HAP-1 (cell line): ENCODE results near the gene DCLK2.
"Not testable (repeated sequence)": the region's sequence is repeated elsewhere in the genome, so short reads cannot be mapped to it uniquely, and the experiment has no call there.

ENCODE experiments used
- DNase-seq, 2 experiments: peaks; one replicate each; pipeline ENCODE4 v3.0.0-alpha.2; 2016 to 2020; ENCODE audit warnings: low spot score in 2 of 2
- H3K27me3 ChIP-seq: fragments of 250-450 bp; sonication (Bioruptor Pico); 2 replicates; pipeline ENCODE4 v1.5.1; 2020; ENCODE audit warnings: low read depth, mild to moderate bottlenecking, moderate library complexity
- H3K36me3 ChIP-seq: fragments of 250-450 bp; sonication (Bioruptor Pico); replicated peaks from 2 replicates; pipeline ENCODE4 v1.5.1; 2020; ENCODE audit warnings: mild to moderate bottlenecking
- H3K4me1 ChIP-seq: fragments of 250-450 bp; sonication (Bioruptor Pico); 2 replicates; pipeline ENCODE4 v1.5.1; 2020; ENCODE audit warnings: mild to moderate bottlenecking
- H3K4me3 ChIP-seq: fragments of 250-450 bp; sonication (Bioruptor Pico); 2 replicates; pipeline ENCODE4 v1.5.1; 2020; ENCODE audit warnings: mild to moderate bottlenecking, moderate library complexity
- H3K9me3 ChIP-seq: fragments of 250-450 bp; sonication (Bioruptor Pico); 2 replicates; pipeline ENCODE4 v1.5.1; 2020; ENCODE audit warnings: mild to moderate bottlenecking, moderate library complexity
- in situ Hi-C: fragments of 300-500 bp; cut with MboI; formaldehyde crosslinking; loops from 3 replicates; pipeline ENCODE4 v1.14.3; 2020; ENCODE audit warnings: low sequenced_read_pairs, inconsistent platforms, mixed read lengths

The DCLK2 gene

GRCh38 chr4:150192986-150193385 is 114.7 kb downstream of the DCLK2 start:
- no peak for DNase-seq
- in situ Hi-C loops = no loop called here
- H3K27me3 ChIP-seq = no peaks in the 10 kb centered on the region
- H3K36me3 ChIP-seq = no peaks in the 10 kb centered on the region; the same call in none of the 2 replicates
- no peak overlapping the region for H3K4me3 ChIP-seq
- H3K9me3 ChIP-seq = no peaks in the 10 kb centered on the region
- H3K4me1 ChIP-seq = peaks cover 6% of the 10 kb centered on the region

DNA sequence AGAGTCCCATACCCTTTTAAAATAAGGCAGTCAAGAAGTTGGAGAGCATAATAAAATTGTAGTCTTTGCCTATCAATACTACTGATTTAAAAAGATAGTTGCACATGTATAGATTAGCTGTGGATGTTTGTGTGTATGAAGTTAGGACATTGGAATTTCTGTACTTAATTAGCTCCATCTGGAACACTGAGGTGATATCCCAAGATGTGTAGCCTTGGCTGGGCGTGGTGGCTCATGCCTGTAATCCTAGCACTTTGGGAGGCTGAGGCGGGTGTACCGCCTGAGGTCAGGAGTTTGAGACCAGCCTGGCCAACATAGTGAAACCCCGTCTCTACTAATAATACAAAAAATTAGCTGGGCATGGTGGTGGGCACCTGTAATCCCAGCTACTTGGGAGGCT is 119.0 kb downstream of the DCLK2 start:
- H3K9me3 ChIP-seq, H3K36me3 ChIP-seq, DNase-seq, in situ Hi-C loops, H3K27me3 ChIP-seq, H3K4me3 ChIP-seq, H3K4me1 ChIP-seq: not testable (repeated sequence)

DNA sequence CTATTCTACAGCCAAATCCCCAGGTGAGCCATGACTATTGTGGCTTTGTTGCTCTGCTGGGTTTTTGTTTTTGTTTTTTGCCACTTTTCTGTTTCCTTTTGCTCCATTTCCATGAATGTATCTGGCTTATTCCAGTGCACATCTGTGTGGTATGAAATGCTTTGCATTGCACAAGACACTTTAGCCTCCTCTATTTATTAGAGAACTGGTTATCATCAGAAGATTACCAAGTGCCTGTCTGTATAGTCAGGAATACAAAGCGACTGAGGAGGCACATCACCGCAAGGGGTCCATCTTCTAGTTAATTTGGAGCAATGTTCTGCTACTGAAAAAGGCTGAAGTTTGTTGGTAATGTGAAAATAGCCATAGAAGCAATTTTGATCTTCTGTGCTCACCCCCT is 120.8 kb downstream of the DCLK2 start:
- H3K4me1 ChIP-seq = peaks cover 6% of the 10 kb centered on the region
- H3K4me3 ChIP-seq = no peak overlapping the region
- H3K27me3 ChIP-seq = no peaks in the 10 kb centered on the region
- in situ Hi-C loops = no loop called here
- H3K9me3 ChIP-seq = no peaks in the 10 kb centered on the region
- peaks cover 3% of the 10 kb centered on the region for H3K36me3 ChIP-seq
- DNase-seq = no peak

GRCh38 chr4:150205016-150205415 is 126.8 kb downstream of the DCLK2 start:
- Histone ChIP-seq H3K27me3 (no peaks in the 10 kb centered on the region), H3K4me1 (peaks cover 3% of the 10 kb centered on the region), H3K4me3 (no peak overlapping the region), H3K36me3 (no peaks in the 10 kb centered on the region), H3K9me3 (no peaks in the 10 kb centered on the region)
- in situ Hi-C loops = no loop called here
- DNase-seq = no peak

DNA sequence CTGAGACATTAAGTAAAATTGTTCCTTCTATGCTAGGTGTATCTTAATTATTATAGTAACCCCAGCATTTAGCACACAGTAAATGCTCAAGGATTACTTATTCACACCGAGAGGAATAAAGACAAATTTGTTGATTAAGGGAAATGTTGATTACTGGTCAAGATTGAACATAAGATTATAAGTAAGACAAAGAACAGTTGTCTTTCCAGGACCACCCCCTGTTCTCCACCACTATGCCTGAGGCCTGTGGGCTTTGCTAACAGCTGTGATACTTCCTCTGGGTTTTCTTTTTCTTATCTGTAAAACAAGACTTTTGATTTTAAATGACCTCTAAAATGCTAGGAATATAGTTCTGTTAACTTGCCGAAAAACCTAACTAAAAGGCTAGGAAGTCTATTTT is 128.0 kb downstream of the DCLK2 start:
- no peaks in the 10 kb centered on the region for H3K36me3 ChIP-seq
- in situ Hi-C loops = no loop called here
- H3K27me3 ChIP-seq = no peaks in the 10 kb centered on the region
- DNase-seq = no peak
- no peak overlapping the region for H3K4me3 ChIP-seq
- no peaks in the 10 kb centered on the region for H3K9me3 ChIP-seq
- peaks cover 3% of the 10 kb centered on the region for H3K4me1 ChIP-seq

DNA sequence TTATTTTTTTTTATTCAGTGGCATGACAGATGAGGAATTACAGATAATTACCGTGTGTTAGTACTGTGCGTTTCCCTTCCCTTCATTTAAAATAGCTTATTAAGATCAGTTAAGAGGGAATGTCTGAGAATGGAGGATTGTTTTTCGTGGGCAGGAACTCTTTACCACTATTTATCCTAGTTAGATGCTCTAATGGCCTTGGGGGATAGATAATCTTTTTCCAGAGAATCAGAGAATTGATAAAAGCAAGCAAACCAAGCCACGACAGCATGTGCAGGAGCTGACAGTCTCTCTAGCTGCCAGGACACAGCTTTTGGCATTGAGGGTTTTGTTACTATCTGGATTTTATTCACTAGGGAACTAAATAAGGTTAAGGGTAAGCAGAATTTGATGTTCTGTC is 128.7 kb downstream of the DCLK2 start:
- no peaks in the 10 kb centered on the region for H3K27me3 ChIP-seq
- in situ Hi-C loops = no loop called here
- DNase-seq = no peak
- peaks cover 3% of the 10 kb centered on the region for H3K4me1 ChIP-seq
- H3K9me3 ChIP-seq = no peaks in the 10 kb centered on the region
- no peak overlapping the region for H3K4me3 ChIP-seq
- no peaks in the 10 kb centered on the region for H3K36me3 ChIP-seq

GRCh38 chr4:150207871-150208270 is 129.6 kb downstream of the DCLK2 start:
- peaks cover 3% of the 10 kb centered on the region for H3K4me1 ChIP-seq
- H3K9me3 ChIP-seq = no peaks in the 10 kb centered on the region
- in situ Hi-C loops = no loop called here
- no peak for DNase-seq
- no peak overlapping the region for H3K4me3 ChIP-seq
- H3K36me3 ChIP-seq = no peaks in the 10 kb centered on the region
- no peaks in the 10 kb centered on the region for H3K27me3 ChIP-seq

DNA sequence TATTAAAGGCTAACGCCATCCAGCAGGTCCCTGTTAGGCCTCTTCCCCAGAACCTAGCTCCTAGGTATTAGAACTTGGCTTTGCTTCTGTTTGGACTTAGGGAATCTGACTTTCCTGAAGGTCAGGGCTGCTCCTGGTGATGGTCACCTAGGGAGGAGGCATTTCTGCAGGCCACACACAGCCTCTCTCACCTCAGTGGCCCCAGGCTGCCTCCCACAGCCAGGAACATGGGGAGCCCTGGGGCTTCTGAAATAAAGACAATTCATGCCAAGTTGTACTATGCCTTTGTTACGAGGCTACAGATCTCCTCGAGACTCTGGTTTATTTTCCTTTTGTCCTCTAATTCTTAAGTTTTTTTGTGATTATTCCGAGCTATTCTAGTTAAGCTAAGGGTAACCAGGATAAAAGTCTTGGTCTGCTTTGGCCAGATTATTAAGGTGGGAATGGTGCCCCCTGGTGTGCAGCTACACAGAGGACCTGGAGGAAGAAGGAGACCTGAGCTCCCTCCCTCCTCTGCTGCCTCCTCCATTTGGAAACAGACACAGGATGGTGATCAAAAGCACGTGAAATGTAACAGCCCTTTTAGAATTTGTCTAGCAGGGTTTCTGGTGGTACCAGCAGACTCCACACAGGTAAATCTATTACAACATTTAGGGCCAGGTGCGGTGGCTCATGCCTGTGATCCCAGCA is 131.0 kb downstream of the DCLK2 start:
- in situ Hi-C loops = no loop called here
- DNase-seq = peak; percentile 62 to 88
- peaks cover 3% of the 10 kb centered on the region for H3K4me1 ChIP-seq
- no peaks in the 10 kb centered on the region for H3K27me3 ChIP-seq
- no peaks in the 10 kb centered on the region for H3K9me3 ChIP-seq
- H3K36me3 ChIP-seq = no peaks in the 10 kb centered on the region
- no peak overlapping the region for H3K4me3 ChIP-seq

DNA sequence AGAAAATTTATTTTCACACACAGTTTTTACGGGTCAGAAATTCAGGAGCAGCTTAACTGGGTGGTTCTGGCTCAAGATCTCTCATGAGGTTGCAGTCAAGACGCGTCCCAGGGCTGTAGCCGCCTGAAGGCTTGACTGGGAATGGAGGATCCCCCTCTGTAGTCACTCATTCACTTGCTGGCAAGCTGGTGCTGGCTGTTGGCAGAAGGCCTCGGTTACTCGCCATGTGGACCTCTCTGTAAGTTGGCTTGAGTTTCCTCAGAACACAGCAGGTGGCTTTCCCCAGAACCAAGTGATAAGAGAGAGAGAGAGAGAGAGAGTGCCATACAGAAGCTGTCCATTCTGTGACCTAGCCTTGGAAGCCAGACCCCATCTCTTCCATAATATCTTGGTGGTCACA is 132.8 kb downstream of the DCLK2 start:
- Histone ChIP-seq H3K4me1 (peaks cover 3% of the 10 kb centered on the region), H3K36me3 (no peaks in the 10 kb centered on the region), H3K9me3 (no peaks in the 10 kb centered on the region), H3K27me3 (no peaks in the 10 kb centered on the region), H3K4me3 (no peak overlapping the region)
- DNase-seq = no peak
- in situ Hi-C loops = loop anchor here (10.0 kb wide), 1 partner anchor 206 kb away; no protein-coding TSS in a partner anchor

DNA sequence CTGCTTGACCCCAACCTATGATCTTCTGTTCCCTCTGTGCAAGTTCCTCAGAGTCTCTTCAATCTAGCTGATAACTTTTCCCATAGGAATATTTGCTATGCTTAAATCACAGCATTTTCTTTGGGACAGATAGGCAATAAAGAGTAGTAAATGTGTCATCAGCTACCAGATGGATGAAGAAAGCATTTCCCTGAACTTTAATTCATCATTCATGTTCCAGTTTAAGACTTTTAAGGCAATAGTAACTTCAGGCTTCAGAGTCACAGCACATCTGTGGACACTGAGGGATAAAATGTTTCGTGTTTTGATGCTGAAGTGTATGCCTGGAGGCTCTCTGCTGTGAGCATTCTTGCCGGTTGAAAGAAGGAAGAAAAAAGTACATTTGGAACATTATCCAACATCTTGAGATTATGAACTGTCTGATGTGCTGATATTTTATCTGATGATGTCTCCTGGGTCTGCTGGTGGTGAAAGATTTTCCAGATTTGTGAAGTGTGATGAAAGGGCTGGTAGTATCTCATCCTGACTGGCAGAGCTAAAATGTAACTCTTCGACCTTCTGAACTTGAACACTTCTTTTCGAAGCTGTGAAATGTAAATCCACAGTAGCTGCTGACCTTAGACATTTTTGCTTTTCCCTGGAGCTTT is 133.7 kb downstream of the DCLK2 start:
- Histone ChIP-seq H3K4me1 (peaks cover 6% of the 10 kb centered on the region), H3K27me3 (no peaks in the 10 kb centered on the region), H3K9me3 (no peaks in the 10 kb centered on the region), H3K36me3 (no peaks in the 10 kb centered on the region), H3K4me3 (no peak overlapping the region)
- in situ Hi-C loops = loop anchor here (10.0 kb wide), 1 partner anchor 207 kb away; no protein-coding TSS in a partner anchor
- DNase-seq = no peak

DNA sequence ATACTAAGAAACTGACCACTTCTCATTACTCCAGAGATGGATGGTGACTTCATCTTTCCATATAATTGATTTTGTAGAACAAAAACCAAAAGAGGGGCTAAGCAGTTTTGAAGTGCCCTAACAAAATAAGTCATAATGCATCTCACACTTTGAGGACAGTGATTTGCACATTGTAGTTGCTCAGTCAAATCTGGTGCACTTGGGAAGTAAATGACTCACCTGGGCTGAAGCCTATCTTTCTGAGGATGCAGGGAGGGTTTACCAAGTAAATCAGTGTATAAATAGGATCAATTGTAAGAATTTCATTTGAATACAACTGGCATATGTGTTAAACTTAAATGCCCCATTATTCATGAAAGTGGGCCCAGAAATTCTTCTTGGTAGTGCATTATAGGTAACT is 134.2 kb downstream of the DCLK2 start:
- Histone ChIP-seq H3K4me3 (no peak overlapping the region), H3K4me1 (peaks cover 10% of the 10 kb centered on the region), H3K9me3 (no peaks in the 10 kb centered on the region), H3K36me3 (no peaks in the 10 kb centered on the region), H3K27me3 (no peaks in the 10 kb centered on the region)
- DNase-seq = no peak
- in situ Hi-C loops = loop anchor here (10.0 kb wide), 1 partner anchor 208 kb away; no protein-coding TSS in a partner anchor

DNA sequence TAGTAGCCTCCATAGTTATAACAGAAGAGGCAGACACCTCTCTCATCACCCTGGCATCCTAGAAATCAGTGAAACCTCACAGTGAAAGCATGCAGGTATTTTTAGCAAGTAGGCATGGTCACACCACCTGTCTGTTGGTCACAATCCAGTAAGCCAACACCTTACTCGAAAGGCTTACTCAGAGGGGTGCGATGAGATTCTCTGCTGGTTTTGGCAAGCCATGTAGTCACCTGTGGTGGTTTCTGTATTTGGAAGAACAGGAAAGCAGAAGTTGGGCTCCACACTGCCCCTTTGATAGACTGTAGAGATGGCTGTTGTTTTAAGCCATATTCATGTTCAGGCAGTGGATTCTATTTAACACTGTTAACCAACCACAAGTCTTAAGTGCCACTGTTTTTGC is 134.7 kb downstream of the DCLK2 start:
- no peak overlapping the region for H3K4me3 ChIP-seq
- H3K27me3 ChIP-seq = no peaks in the 10 kb centered on the region
- no peaks in the 10 kb centered on the region for H3K36me3 ChIP-seq
- H3K4me1 ChIP-seq = peaks cover 13% of the 10 kb centered on the region
- no peak for DNase-seq
- in situ Hi-C loops = loop anchor here (10.0 kb wide), 1 partner anchor 208 kb away; no protein-coding TSS in a partner anchor
- no peaks in the 10 kb centered on the region for H3K9me3 ChIP-seq

- no peak for DNase-seq
- Histone ChIP-seq H3K4me1 (peaks cover 10% of the 10 kb centered on the region), H3K4me3 (no peak overlapping the region), H3K36me3 (no peaks in the 10 kb centered on the region), H3K27me3 (no peaks in the 10 kb centered on the region), H3K9me3 (no peaks in the 10 kb centered on the region)
- in situ Hi-C loops = loop anchor here (10.0 kb wide), 1 partner anchor 211 kb away; no protein-coding TSS in a partner anchor
Measured at GRCh38 chr4:150215601-150216000, 137.4 kb downstream of the DCLK2 start.

DNA sequence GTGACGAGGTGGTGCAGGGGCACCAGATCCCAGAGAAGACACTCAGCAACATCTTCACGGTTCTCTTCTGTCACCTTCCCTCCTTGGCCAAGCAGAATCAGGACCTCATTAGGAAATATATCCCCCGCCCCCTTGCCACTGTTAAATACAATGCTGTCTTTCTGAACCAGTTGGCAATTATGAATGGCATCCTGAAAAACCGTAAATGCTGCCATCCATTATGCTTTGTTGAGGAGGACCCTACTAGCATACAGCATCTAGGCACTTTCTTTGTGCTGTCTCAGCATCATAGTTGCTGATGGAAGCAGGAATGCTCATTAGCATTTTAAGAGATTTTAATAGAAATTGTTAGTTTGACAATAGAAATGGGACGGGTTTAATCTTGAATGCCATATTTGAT is 138.5 kb downstream of the DCLK2 start:
- no peak overlapping the region for H3K4me3 ChIP-seq
- no peak for DNase-seq
- no peaks in the 10 kb centered on the region for H3K36me3 ChIP-seq
- in situ Hi-C loops = loop anchor here (10.0 kb wide), 1 partner anchor 212 kb away; no protein-coding TSS in a partner anchor
- peaks cover 10% of the 10 kb centered on the region for H3K4me1 ChIP-seq
- no peaks in the 10 kb centered on the region for H3K27me3 ChIP-seq
- no peaks in the 10 kb centered on the region for H3K9me3 ChIP-seq
